HG02885 (cell line): Measurements from ENCODE around the gene SPRED3.

Experiments
- ATAC-seq: cut with Tn5 transposase; IDR thresholded peaks from one replicate; pipeline ENCODE4 v1.9.1; 2021; ENCODE audit warnings: mild to moderate bottlenecking; ENCODE audit not compliant: unreplicated experiment, poor library complexity

The SPRED3 gene

DNA sequence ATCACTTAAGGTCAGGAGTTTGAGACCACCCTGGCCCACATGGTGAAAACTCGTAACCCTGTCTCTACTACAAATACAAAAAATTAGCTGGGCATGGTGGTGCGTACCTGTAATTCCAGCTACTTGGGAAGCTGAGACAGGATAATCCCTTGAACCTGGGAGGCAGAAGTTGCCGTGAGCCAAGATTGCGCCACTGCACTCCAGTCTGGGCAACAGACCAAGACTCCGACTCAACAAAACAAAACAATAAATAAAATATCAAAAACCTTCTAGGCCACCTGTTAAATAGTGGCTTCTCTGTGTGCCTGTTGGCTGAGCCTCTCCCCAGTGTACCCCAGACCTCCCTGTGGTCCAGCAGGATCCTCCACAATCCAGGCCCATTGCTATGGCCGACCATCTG, 17.4 kb upstream of the SPRED3 start:
- ATAC-seq: no peak

DNA sequence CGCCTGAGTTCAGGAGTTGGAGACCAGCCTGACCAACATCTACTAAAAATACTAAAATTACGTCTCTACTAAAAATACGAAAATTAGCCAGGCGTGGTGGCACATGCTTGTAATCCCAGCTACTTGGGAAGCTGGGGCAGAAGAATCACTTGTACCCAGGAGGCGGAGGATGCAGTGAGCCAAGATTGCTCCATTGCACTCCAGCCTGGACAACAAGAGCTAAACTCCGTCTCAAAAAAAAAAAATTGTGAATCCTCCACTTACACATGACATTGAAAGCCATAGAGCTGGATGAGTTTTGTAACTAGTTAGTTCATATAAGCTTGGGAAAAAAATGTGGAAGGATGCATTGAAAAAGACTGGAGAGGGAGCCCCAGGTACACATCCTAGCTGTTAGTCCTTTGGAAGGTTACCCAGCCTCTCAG, 14.6 kb upstream of the SPRED3 start:
- no peak for ATAC-seq

- peak; percentile 98 for ATAC-seq
These were observed 14.0 kb upstream of the SPRED3 start, which contains the start of gene PSMD8 for GRCh38 chr19:38374332-38375097. Gene PSMD8 (plus strand): TSS chr19:38374571. CDS start chr19:38374602, 31 bp downstream.

DNA sequence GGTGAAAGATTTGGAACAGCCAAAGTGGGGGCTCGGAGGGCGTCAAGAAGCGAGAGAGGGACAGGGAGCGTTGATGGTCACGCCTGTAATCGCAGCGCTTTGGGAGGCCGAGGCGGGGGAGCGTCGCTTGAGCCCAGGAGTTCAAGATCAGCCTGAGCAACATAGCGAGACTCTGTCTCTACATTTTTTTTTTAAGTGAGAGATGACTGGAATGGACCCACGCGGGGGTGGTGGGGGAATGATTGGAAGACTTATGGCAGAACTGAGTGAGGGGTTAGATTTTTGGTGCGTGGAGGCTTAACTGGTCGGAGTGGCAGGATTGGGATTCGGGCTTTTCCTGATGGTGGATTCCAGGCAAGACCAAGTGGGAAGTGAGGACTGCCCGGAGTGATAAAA, 13.4 kb upstream of the SPRED3 start:
- ATAC-seq: no peak

- no peak for ATAC-seq
These were observed 12.7 kb upstream of the SPRED3 start for GRCh38 chr19:38375748-38376147.

- ATAC-seq: no peak
These were observed 11.9 kb upstream of the SPRED3 start for GRCh38 chr19:38376576-38376975.

DNA sequence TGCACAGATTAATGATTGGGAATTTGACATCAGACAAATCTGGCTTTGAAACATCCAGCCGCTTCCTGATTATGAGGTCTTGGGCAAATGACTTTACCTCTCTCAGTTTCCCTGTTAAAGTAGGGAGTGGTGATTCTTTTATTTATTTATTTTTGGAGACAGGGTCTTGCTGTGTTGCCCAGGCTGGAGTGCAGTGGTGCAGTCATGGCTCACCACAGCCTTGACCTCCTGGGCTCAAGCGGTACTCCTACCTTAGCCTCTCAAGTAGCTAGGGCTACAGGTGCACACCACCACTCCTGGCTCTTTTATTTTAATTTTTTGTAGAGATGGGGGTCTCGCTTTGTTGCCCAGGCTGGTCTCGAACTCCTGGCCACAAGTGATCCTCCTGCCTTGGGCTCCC, 11.4 kb upstream of the SPRED3 start:
- no peak for ATAC-seq

DNA sequence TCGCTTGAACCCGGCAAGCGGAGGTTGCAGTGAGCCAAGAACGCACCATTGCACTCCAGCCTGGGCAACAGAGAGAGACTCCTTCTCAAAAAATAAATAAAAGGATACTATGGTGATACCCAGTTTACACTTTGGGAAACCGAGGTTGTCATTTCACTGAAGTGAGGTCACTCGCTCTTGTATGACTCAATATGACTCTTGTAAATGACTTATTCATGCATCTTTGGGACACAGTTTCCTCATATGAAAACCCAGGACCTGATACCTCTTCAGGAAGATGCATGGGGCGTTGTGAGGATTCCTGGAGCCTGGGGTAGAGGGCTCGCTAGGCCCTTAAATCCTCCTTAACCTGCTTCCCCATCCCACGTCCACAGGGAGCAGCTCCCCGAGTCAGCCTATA, 9.6 kb upstream of the SPRED3 start:
- ATAC-seq: no peak

- ATAC-seq: no peak
These were observed 7.4 kb upstream of the SPRED3 start for GRCh38 chr19:38381138-38381537.

- ATAC-seq: no peak
These were observed 5.3 kb upstream of the SPRED3 start for GRCh38 chr19:38383184-38383583.

GRCh38 chr19:38383743-38384142, 4.8 kb upstream of the SPRED3 start:
- no peak for ATAC-seq

- no peak for ATAC-seq
These were observed 4.1 kb upstream of the SPRED3 start for GRCh38 chr19:38384209-38385027.

GRCh38 chr19:38385057-38385803, 3.3 kb upstream of the SPRED3 start:
- no peak for ATAC-seq

- ATAC-seq: no peak
These were observed 2.7 kb upstream of the SPRED3 start for GRCh38 chr19:38385804-38386257.

DNA sequence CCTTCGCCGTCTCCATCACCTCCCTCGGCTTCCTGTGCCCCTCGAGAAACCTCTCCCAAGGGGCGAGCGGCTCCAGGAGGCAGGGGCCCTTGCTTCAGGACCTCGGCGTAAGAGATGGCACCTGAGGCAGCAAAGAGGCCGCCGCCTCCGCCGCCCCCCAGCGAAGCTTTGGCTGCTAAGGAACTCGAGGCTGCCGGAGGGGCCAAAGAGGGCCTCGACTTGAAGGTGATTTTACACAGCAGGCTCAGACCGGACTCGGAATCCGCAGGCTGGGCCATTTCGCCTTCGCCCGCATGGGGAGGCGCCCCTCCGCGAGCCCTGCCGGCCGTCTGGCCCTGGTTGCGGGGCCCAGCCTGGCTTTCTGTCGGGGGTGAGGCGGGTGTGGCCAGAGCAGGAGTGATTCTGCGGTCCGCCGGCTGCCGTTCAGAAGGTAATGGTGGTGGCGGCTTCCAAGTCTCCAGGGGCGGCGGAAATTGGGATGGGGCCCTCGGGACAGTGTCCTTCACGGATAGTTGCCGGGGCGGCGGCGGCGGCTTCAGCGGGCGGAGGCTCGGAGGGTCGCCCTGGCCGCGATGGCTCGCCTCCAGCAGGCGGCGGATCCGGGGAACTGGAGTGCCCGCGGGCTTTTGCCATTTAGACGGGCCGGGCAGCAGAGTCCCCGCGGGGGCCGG, 2.1 kb upstream of the SPRED3 start:
- no peak for ATAC-seq

- ATAC-seq: no peak
These were observed 1.4 kb upstream of the SPRED3 start for GRCh38 chr19:38386971-38387549.

DNA sequence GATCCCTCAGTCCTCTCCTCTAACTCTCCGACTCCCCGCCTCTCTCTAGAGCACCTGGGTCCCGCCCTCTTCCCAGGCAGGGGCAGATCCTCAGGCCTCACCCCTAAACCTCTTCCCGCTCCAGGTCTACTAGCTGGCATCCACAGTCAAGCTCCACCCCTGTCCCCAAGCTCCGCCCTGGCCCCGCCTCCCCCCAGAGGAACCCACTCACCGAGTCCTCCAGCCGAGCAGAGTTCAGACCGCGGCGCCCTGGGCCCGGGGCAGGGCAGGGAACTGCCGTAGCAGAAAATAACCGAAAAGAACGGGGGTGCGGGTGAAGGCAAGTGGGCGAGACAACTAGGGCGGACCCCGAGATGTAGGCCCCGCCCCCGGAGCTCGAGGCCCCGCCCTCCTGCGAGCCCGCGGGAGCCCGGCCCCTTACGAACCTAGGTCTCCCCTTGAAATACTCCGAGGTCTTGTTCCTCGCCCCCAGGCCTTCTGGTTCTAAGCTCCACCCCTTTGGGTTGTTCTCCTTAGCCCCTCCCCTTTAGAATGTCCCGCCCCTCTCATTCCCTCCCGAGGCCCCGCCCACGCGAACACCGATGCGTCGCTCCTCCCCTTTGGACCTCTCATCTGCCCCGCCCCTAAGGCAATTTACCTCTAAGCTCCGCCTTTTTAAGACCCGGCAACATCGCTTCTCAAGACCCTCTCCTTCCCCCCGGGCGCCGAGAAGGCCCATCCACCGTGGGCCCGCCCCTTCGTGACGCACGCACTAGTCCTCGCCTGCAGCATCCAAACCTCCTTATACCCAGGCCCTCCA, 748 bp upstream of the SPRED3 start, which contains the start of gene GGN:
TSS of gene GGN (minus strand) at position 485 of the 799 bp plus-strand sequence. CDS start 773 bp downstream, outside the sequence.
- peak; percentile 45 for ATAC-seq

GRCh38 chr19:38389101-38389925, 816 bp downstream of the SPRED3 start:
- no peak for ATAC-seq
